Suprapubic skin (tissue), 4 donors: ENCODE measurements around the gene IL20. TPM values are rescaled to one million over a fixed set of nuclear protein-coding genes. Genes with fewer than 3 reads are reported as not detected.

Experiments used
- DNase-seq, 2 donors: peaks; one replicate each; pipeline ENCODE4 v3.0.0-alpha.2; 2019; ENCODE audit warnings: low spot score in 2 of 2
- H3K27ac ChIP-seq: fragments of 200-600 bp; sonication (generic); one replicate; pipeline ENCODE4 v1.5.1; 2019
- H3K27me3 ChIP-seq: fragments of 200-600 bp; sonication (generic); one replicate; pipeline ENCODE4 v1.5.1; 2019
- H3K36me3 ChIP-seq: fragments of 200-600 bp; sonication (generic); one replicate; pipeline ENCODE4 v1.5.1; 2019
- H3K4me1 ChIP-seq: fragments of 200-600 bp; sonication (generic); one replicate; pipeline ENCODE4 v1.5.1; 2019
- H3K4me3 ChIP-seq: fragments of 200-600 bp; sonication (generic); one replicate; pipeline ENCODE4 v1.5.1; 2019; ENCODE audit warnings: mild to moderate bottlenecking
- H3K9me3 ChIP-seq: fragments of 200-600 bp; sonication (generic); one replicate; pipeline ENCODE4 v1.5.1; 2019
- EP300 ChIP-seq: sonication (generic); formaldehyde crosslinking; IDR thresholded peaks from one replicate; pipeline ENCODE4 v1.6.1; 2017; ENCODE audit warnings: antibody characterized with exemption
- POLR2A ChIP-seq, 2 donors: fragments of 450-650 bp; IDR thresholded peaks; one replicate each; pipeline ENCODE4 v1.6.1; 2017; ENCODE audit warnings: antibody characterized with exemption in 2 of 2, mild to moderate bottlenecking in 2 of 2, moderate library complexity in 2 of 2
- POLR2AphosphoS5 ChIP-seq, 3 donors: sonication (generic); formaldehyde crosslinking; IDR thresholded peaks; one replicate each; pipeline ENCODE4 v1.6.1; 2017; ENCODE audit warnings: antibody characterized with exemption in 3 of 3
- WGBS: methylation state at CpG from one replicate; pipeline ENCODE4 v1.1.5; 2018; 5-methylcytosine and 5-hydroxymethylcytosine counted together
- total RNA-seq, 4 donors: library from RNA; depleted of rRNA; stranded (reverse); fragments of >200 nt; gene quantifications; one replicate each; pipeline ENCODE4 v1.1.0, GENCODE V29; 2016
- TF ChIP-seq, protein P1 (sequence below), 2 donors: fragments of 200-600 bp in 1 of 2; fragments of 450-650 bp in 1 of 2; sonication (generic) in 1 of 2; IDR thresholded peaks; one replicate each; pipeline ENCODE4 v1.5.1; 2016 to 2019; ENCODE audit warnings: antibody characterized with exemption in 2 of 2, mild to moderate bottlenecking in 1 of 2, moderate library complexity in 1 of 2

IL20 gene
- total RNA-seq, 4 donors from 2014 or later, result 0.76 to 1.4 (median 1.0) TPM; not detected in 1

DNA sequence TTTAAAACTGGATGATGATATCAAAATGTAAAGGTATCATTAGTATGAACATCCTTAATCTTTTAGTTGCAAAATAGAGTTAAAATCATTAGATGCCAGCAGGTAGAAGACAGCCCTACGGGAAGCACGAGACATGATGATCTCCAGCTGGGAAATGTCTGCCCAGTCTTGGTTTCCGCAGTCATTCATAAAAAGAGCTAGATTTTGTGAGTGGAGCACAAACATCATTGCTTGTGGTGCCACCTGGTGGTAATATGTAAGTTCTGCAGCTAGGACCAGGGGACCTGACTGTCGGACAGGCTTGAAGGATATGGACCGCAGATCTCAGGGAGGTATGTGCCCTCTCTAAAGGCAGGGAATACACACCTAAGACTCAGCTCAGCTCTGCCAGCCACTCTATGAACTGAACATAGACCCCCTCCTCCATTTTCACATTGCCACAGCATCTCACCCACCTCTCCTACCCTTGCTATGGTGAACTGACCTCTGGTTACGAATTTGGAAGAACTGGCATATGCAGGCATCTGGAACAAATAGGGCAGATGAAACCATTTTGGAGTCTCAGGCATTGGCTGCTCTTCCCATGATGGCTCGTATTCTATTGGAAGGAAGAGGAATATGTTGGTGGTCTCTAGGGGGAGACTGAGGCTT, 47.1 kb downstream of the IL20 start:
- Histone ChIP-seq H3K4me3 (no peak overlapping the region), H3K4me1 (peaks cover 24% of the 10 kb centered on the region), H3K27ac (no peak overlapping the region), H3K27me3 (peaks cover 27% of the 10 kb centered on the region), H3K36me3 (no peaks in the 10 kb centered on the region), H3K9me3 (no peaks in the 10 kb centered on the region)
- WGBS, result 20% methylated on average over 7 of the region's 7 CpGs
- TF ChIP-seq POLR2A (IDR thresholded peaks at IDR 0.05) (no peak), EP300 (no peak), POLR2AphosphoS5 (IDR thresholded peaks at IDR 0.05) (no peak)
- TF ChIP-seq, protein P1, sequence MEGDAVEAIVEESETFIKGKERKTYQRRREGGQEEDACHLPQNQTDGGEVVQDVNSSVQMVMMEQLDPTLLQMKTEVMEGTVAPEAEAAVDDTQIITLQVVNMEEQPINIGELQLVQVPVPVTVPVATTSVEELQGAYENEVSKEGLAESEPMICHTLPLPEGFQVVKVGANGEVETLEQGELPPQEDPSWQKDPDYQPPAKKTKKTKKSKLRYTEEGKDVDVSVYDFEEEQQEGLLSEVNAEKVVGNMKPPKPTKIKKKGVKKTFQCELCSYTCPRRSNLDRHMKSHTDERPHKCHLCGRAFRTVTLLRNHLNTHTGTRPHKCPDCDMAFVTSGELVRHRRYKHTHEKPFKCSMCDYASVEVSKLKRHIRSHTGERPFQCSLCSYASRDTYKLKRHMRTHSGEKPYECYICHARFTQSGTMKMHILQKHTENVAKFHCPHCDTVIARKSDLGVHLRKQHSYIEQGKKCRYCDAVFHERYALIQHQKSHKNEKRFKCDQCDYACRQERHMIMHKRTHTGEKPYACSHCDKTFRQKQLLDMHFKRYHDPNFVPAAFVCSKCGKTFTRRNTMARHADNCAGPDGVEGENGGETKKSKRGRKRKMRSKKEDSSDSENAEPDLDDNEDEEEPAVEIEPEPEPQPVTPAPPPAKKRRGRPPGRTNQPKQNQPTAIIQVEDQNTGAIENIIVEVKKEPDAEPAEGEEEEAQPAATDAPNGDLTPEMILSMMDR (IDR thresholded peaks at IDR 0.05), result peak; percentile 80 to 81
- DNase-seq, result no peak

DNA sequence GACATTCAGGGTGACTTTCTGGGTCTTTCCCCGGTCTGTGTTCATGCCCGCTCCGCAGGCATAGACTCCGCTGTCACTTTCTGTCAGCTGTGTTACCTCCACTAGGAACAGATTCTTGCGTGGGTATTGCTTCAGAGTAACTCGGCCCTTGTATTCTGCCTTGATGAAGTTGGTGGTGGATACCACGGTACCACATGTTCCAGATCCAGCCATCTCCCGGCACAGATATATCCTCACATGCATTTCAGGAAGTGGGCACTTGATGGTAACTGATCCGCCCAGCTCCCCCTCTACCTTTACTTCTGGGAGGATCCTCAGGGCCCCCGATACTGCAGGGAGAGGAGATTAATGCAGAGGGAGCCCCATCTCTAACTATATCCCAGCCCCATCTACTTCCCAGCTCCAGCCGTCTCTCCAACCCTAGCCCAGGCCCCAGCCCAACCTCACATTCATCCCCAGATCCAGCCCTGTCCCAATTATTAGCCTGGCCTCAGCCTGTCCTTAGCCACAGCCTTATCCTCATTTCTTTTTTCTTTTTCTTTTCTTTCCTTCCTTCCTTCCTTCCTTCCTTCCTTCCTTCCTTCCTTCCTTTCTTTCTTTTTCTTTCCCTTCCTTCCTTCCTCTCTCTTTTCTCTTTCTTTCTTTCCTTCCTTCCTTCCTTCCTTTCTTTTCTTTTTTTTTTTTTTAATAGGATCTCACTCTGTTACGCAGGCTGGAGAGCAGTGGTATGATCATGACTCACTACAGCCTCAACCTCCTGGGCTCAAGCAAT, 48.5 kb downstream of the IL20 start:
- Histone ChIP-seq H3K9me3 (no peaks in the 10 kb centered on the region), H3K4me1 (peaks cover 17% of the 10 kb centered on the region), H3K4me3 (no peak overlapping the region), H3K27ac (no peak overlapping the region), H3K27me3 (peaks cover 19% of the 10 kb centered on the region), H3K36me3 (no peaks in the 10 kb centered on the region)
- DNase-seq, result no peak
- WGBS, result 87% methylated on average over 12 of the region's 12 CpGs
- TF ChIP-seq, protein P1 (IDR thresholded peaks at IDR 0.05), result no peak
- TF ChIP-seq EP300 (no peak), POLR2A (IDR thresholded peaks at IDR 0.05) (no peak), POLR2AphosphoS5 (IDR thresholded peaks at IDR 0.05) (no peak)

DNA sequence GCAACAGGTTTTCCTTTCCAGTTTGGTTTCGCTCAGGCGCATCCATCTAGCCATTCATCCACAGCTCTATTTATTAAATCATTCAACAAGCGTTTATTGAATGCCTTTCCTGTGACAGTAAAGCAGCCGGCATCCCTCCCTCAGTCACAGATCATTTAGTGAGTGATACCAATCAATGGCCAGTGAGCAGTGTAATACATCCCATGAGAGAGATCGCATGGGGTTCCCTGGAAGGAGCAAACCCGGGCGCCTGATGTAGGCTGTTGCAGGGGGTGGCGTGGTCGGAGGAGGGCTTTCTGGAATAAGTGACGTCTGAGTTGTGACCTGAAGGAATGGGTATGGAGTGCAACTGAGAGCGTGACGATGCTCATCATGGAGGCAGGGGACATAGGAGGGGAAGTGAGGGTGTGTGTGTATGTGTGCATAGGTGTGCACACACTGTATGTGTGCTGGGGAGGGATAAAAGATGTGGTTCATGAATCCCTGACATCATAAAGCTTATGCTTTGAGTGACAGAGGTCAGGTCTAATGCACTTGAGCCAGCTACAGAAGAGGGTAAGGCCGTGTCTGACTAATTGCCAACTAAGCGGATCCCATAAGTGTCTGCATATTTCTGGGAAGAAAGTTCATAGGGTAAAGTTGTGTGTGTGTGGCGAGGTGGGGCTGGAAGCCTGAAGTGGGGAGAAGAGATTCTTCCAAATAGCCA, 49.8 kb downstream of the IL20 start:
- DNase-seq, result no peak
- WGBS, result 87% methylated on average over 15 of the region's 15 CpGs
- TF ChIP-seq, protein P1 (IDR thresholded peaks at IDR 0.05), result no peak
- TF ChIP-seq POLR2A (IDR thresholded peaks at IDR 0.05) (no peak), EP300 (no peak), POLR2AphosphoS5 (IDR thresholded peaks at IDR 0.05) (no peak)

DNA sequence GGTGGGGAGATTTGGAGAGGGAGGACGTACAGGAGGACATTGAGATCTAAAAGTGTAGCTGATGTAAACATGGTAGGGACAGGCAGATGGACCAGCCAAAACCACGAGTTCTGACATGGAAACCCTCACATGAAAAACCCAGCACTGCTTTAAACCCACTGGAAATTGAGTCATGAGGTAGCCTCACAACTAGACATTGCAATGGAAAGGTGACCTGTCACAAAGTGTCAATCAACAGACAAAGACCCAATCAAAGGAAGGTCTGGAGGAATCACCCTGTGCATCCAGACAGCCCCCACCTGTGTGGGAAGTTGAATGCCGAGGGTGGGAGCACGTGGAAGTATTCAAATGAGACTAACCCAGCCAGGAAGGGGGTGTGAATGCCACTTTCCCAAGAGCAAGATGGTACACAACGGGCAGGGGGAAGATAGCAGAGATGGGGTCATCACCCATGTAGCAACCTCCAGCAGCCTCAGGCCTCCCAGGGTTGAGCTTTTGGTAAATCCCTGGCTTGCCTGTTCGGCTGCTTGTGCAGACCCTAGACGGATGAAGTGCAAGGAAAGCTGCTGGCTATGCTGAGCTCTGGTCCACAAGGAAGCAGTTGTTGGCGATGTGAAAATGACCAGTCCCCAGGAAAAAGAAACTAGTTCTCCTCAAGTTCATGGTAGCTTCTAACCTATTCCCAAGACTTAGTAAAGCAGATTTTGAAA, 50.7 kb downstream of the IL20 start:
- Histone ChIP-seq H3K4me1 (no peaks in the 10 kb centered on the region), H3K4me3 (no peak overlapping the region), H3K27ac (no peak overlapping the region), H3K9me3 (no peaks in the 10 kb centered on the region), H3K36me3 (no peaks in the 10 kb centered on the region), H3K27me3 (peaks cover 9% of the 10 kb centered on the region)
- TF ChIP-seq POLR2AphosphoS5 (IDR thresholded peaks at IDR 0.05), result no peak
- TF ChIP-seq EP300, result no peak
- TF ChIP-seq, protein P1 (IDR thresholded peaks at IDR 0.05), result no peak
- TF ChIP-seq POLR2A (IDR thresholded peaks at IDR 0.05), result no peak
- no peak for DNase-seq
- WGBS, result 78% methylated on average over 8 of the region's 8 CpGs

More for the DNA sequence above, 49.8 kb downstream of the IL20 start:
- H3K27ac ChIP-seq, result no peak overlapping the region
- H3K36me3 ChIP-seq, result no peaks in the 10 kb centered on the region
- no peaks in the 10 kb centered on the region for H3K9me3 ChIP-seq
- no peak overlapping the region for H3K4me3 ChIP-seq
- H3K4me1 ChIP-seq, result peaks cover 5% of the 10 kb centered on the region
- H3K27me3 ChIP-seq, result peaks cover 9% of the 10 kb centered on the region
